Breast epithelium (tissue), 4 donors: ENCODE measurements around the gene LILRB1. TPM values are rescaled to one million over a fixed set of nuclear protein-coding genes. Genes with fewer than 3 reads are reported as not detected.

Experiments used
- DNase-seq, 2 donors: peaks; one replicate each; pipeline ENCODE4 v3.0.0-alpha.2; 2019; ENCODE audit warnings: low spot score in 2 of 2
- H3K27ac ChIP-seq, 2 donors: fragments of 200-600 bp; sonication (generic) in 1 of 2; one replicate each; pipeline ENCODE4 v1.5.1; 2016 to 2019; ENCODE audit warnings: mild to moderate bottlenecking in 1 of 2
- H3K27me3 ChIP-seq, 2 donors: fragments of 200-600 bp; sonication (generic) in 1 of 2; one replicate each; pipeline versions ENCODE4 v1.5.1 to v1.6.0; 2017 to 2019; ENCODE audit warnings: control low read depth in 1 of 2, mild to moderate bottlenecking in 1 of 2
- H3K36me3 ChIP-seq: fragments of 200-600 bp; one replicate; pipeline ENCODE4 v1.5.1; 2019
- H3K4me1 ChIP-seq, 2 donors: fragments of 200-600 bp; sonication (generic); one replicate each; pipeline ENCODE4 v1.5.1; 2016 to 2019; ENCODE audit warnings: control low read depth in 1 of 2
- H3K4me3 ChIP-seq, 3 donors: fragments of 200-600 bp; sonication (generic); 1 replicate in 2 of 3; 2 replicates in 1 of 3; pipeline ENCODE4 v1.5.1; 2016 to 2019; ENCODE audit warnings: mild to moderate bottlenecking in 3 of 3, moderate library complexity in 2 of 3
- H3K9me3 ChIP-seq, 2 donors: fragments of 200-600 bp; sonication (generic) in 1 of 2; one replicate each; pipeline ENCODE4 v1.5.1; 2016 to 2019; ENCODE audit warnings: control low read depth in 1 of 2
- POLR2A ChIP-seq: fragments of 450-650 bp; IDR thresholded peaks from one replicate; pipeline ENCODE4 v1.6.1; 2016; ENCODE audit warnings: antibody characterized with exemption, mild to moderate bottlenecking, moderate library complexity
- POLR2AphosphoS5 ChIP-seq, 3 donors: sonication (generic); formaldehyde crosslinking; IDR thresholded peaks; one replicate each; pipeline ENCODE4 v1.6.1; 2017; ENCODE audit warnings: antibody characterized with exemption in 3 of 3
- intact Hi-C: fragments of 100-400 bp; cut with DNase I; formaldehyde crosslinking; loops from one replicate; pipeline ENCODE4 v1.15.1; 2023; ENCODE audit warnings: low total_unique reads
- total RNA-seq, 3 donors: library from RNA; depleted of rRNA; stranded (reverse); fragments of >200 nt; gene quantifications; one replicate each; pipeline ENCODE4 v1.1.0, GENCODE V29; 2016
- TF ChIP-seq, protein P1 (sequence below), 3 donors: fragments of 450-650 bp; IDR thresholded peaks; one replicate each; pipeline ENCODE4 v1.5.1; 2016 to 2017; ENCODE audit warnings: antibody characterized with exemption in 3 of 3, mild to moderate bottlenecking in 3 of 3, moderate library complexity in 3 of 3

The LILRB1 gene
- total RNA-seq, 3 donors from 2014 or later, result 1.6 to 2.6 (median 2.3) TPM

DNA sequence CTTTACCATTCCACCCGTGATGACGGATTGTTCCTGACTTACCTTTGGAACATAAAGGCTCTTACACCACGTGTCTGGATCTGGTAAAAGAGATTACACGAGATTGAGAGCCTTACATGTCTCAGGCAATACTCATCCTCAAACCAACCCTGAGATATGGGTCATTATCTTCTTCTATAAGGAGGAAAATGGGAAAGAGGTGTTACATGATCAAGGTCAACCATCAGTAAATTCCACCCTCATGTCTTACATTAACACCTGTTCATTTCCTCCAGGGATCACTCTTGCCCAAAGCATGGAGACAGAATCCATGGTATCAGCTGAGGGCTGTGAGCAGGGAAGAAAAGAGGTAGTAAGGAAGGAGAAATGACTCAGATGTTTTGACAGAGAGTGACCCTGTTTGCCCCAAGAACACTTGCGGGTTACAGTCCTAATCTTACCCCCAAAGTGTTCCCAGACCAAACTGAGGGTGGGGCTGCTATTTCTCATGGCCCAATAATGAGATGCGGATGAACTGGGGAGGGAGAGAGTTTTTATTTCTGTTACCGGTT, 52.1 kb downstream of the LILRB1 start:
- Histone ChIP-seq H3K36me3 (no peaks in the 10 kb centered on the region), H3K4me3 (no peak overlapping the region), H3K4me1 (no peaks in the 10 kb centered on the region), H3K9me3 (no peaks in the 10 kb centered on the region), H3K27ac (no peak overlapping the region), H3K27me3 (no peaks in the 10 kb centered on the region)
- intact Hi-C loops, result no loop called here
- DNase-seq, result no peak
- TF ChIP-seq POLR2A, result no peak
- no peak for TF ChIP-seq POLR2AphosphoS5 (IDR thresholded peaks at IDR 0.05)
- TF ChIP-seq, protein P1, sequence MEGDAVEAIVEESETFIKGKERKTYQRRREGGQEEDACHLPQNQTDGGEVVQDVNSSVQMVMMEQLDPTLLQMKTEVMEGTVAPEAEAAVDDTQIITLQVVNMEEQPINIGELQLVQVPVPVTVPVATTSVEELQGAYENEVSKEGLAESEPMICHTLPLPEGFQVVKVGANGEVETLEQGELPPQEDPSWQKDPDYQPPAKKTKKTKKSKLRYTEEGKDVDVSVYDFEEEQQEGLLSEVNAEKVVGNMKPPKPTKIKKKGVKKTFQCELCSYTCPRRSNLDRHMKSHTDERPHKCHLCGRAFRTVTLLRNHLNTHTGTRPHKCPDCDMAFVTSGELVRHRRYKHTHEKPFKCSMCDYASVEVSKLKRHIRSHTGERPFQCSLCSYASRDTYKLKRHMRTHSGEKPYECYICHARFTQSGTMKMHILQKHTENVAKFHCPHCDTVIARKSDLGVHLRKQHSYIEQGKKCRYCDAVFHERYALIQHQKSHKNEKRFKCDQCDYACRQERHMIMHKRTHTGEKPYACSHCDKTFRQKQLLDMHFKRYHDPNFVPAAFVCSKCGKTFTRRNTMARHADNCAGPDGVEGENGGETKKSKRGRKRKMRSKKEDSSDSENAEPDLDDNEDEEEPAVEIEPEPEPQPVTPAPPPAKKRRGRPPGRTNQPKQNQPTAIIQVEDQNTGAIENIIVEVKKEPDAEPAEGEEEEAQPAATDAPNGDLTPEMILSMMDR (IDR thresholded peaks at IDR 0.05), result no peak

DNA sequence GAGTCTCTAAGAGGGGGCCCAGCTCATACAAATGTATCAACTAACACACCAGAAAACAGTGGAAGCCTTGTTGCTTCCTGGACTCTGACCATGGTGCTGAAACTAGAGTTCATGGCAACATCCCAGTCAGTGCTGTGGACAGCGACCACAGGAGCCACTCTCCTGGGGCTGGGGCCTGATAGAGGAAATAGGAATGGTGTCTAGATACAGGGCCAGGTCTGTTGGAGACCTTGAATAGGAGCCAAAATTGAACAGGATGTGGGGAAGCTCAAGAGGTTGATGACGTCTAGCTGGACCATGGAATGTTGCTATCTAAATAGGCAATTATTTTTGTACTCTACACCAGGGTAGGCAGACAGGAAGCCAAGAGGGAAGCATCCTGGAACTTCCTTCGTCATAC, 54.2 kb downstream of the LILRB1 start:
- no peak overlapping the region for H3K27ac ChIP-seq
- no peak for DNase-seq
- no peaks in the 10 kb centered on the region for H3K4me1 ChIP-seq
- no peak for TF ChIP-seq POLR2A
- TF ChIP-seq POLR2AphosphoS5 (IDR thresholded peaks at IDR 0.05), result no peak
- TF ChIP-seq, protein P1 (IDR thresholded peaks at IDR 0.05), result no peak
- H3K4me3 ChIP-seq, result no peak overlapping the region
- H3K9me3 ChIP-seq, result no peaks in the 10 kb centered on the region
- H3K27me3 ChIP-seq, result peaks cover 0 to 4% of the 10 kb centered on the region in 2 donors
- H3K36me3 ChIP-seq, result no peaks in the 10 kb centered on the region
- intact Hi-C loops, result no loop called here

Other genes with a start within 250 kb of the LILRB1 start
- gene TTYH1, start 215.0 kb upstream of the LILRB1 start, total RNA-seq, result 1 to 10 TPM in 2 of 3 donors, under 1 TPM in 1; 0.48 to 4.6 (median 4.0) TPM
- 100 to 1,000 TPM in 2 of 3 donors, 10 to 100 TPM in 1; 82.9 to 204 (median 148) TPM for gene LENG8, start 181.3 kb upstream of the LILRB1 start, total RNA-seq
- gene LENG9, start 166.7 kb upstream of the LILRB1 start, total RNA-seq, result 1 to 10 TPM; 4.5 to 8.2 (median 4.8) TPM
- 10 to 100 TPM in 2 of 3 donors, 1 to 10 TPM in 1; 8.8 to 40.6 (median 17.4) TPM for gene CDC42EP5, start 157.2 kb upstream of the LILRB1 start, total RNA-seq
- gene LAIR2, start 127.7 kb upstream of the LILRB1 start, total RNA-seq, result not detected
- gene LILRA2, start 56.7 kb upstream of the LILRB1 start, total RNA-seq, result 1 to 10 TPM in 2 of 3 donors, under 1 TPM in 1; 0.66 to 6.9 (median 4.2) TPM
- gene LILRA1, start 36.9 kb upstream of the LILRB1 start, total RNA-seq, result 1 to 10 TPM in 1 of 3 donors, under 1 TPM in 2; 0.44 to 1.8 (median 0.66) TPM
- gene LILRB4, start 32.5 kb downstream of the LILRB1 start, total RNA-seq, result 10 to 100 TPM in 2 of 3 donors, 1 to 10 TPM in 1; 1.3 to 17.6 (median 10.1) TPM
- gene KIR3DL3, start 94.0 kb downstream of the LILRB1 start, total RNA-seq, result not detected
- not detected for gene KIR2DL3, start 108.0 kb downstream of the LILRB1 start, total RNA-seq
- gene KIR2DL1, start 139.3 kb downstream of the LILRB1 start, total RNA-seq, result not detected
- gene KIR2DL4, start 173.1 kb downstream of the LILRB1 start, total RNA-seq, result under 1 TPM in 1 of 3 donors, not detected in 2; 0.32 TPM
- under 1 TPM in 1 of 3 donors, not detected in 2; 0.59 TPM for gene KIR3DL1, start 186.0 kb downstream of the LILRB1 start, total RNA-seq
- gene KIR2DS4, start 202.2 kb downstream of the LILRB1 start, total RNA-seq, result not detected
- not detected for gene KIR3DL2, start 220.0 kb downstream of the LILRB1 start, total RNA-seq
- gene FCAR, start 243.8 kb downstream of the LILRB1 start, total RNA-seq, result 1 to 10 TPM in 2 of 3 donors, under 1 TPM in 1; 0.66 to 2.4 (median 1.3) TPM